GM23338 (cell line): ENCODE results near the gene ZNF346. TPM values are rescaled to one million over a fixed set of nuclear protein-coding genes. Genes with fewer than 3 reads are reported as not detected.

Source experiments
- ATAC-seq: fragments of 200-7000 bp; cut with Tn5 transposase; 3 replicates; pipeline ENCODE4 v1.9.1; 2020
- DNase-seq: peaks from one replicate; pipeline ENCODE4 v3.0.0-alpha.2; 2015; ENCODE audit warnings: low spot score
- H2AFZ ChIP-seq: fragments of 200-600 bp; sonication (generic); 2 replicates; pipeline ENCODE4 v1.8.0; 2016; ENCODE audit warnings: antibody characterized with exemption, mild to moderate bottlenecking, moderate library complexity
- H3F3A ChIP-seq: fragments of 200-600 bp; sonication (generic); replicated peaks from 2 replicates; pipeline ENCODE4 v1.8.0; 2017; ENCODE audit warnings: antibody characterized with exemption, mixed run types, low read depth
- H3K27ac ChIP-seq: fragments of 200-600 bp; sonication (generic); 2 replicates; pipeline ENCODE4 v1.6.1; 2016; ENCODE audit warnings: low read depth
- H3K27me3 ChIP-seq: fragments of 200-600 bp; sonication (generic); 2 replicates; pipeline ENCODE4 v1.8.0; 2016; ENCODE audit warnings: mild to moderate bottlenecking, mixed run types, moderate library complexity; ENCODE audit not compliant: insufficient read depth
- H3K36me3 ChIP-seq: fragments of 200-600 bp; sonication (generic); 2 replicates; pipeline ENCODE4 v1.8.0; 2016; ENCODE audit warnings: mild to moderate bottlenecking; ENCODE audit not compliant: insufficient read depth
- H3K4me1 ChIP-seq: fragments of 200-600 bp; sonication (generic); 2 replicates; pipeline ENCODE4 v1.8.0; 2016; ENCODE audit warnings: mild to moderate bottlenecking, moderate library complexity; ENCODE audit not compliant: insufficient read depth
- H3K4me2 ChIP-seq: fragments of 200-600 bp; sonication (generic); 2 replicates; pipeline ENCODE4 v1.7.1; 2017; ENCODE audit warnings: mixed run types
- H3K4me3 ChIP-seq: fragments of 200-600 bp; sonication (generic); 2 replicates; pipeline ENCODE4 v1.6.1; 2016; ENCODE audit warnings: mixed run types
- H3K79me2 ChIP-seq: fragments of 200-600 bp; sonication (generic); replicated peaks from 2 replicates; pipeline ENCODE4 v1.8.0; 2017; ENCODE audit warnings: mild to moderate bottlenecking; ENCODE audit not compliant: insufficient read depth
- H3K9me2 ChIP-seq: fragments of 200-600 bp; sonication (generic); 2 replicates; pipeline ENCODE4 v1.8.0; 2017; ENCODE audit not compliant: insufficient read depth
- H4K20me1 ChIP-seq: fragments of 200-600 bp; sonication (generic); replicated peaks from 2 replicates; pipeline ENCODE4 v1.8.0; 2017; ENCODE audit warnings: mild to moderate bottlenecking; ENCODE audit not compliant: insufficient read depth
- H3K27ac Mint-ChIP-seq: 2 replicates; pipeline ENCODE4 v1.8.0; 2020; ENCODE audit warnings: inconsistent platforms, mild to moderate bottlenecking, moderate library complexity, mixed read lengths
- H3K27me3 Mint-ChIP-seq: 3 replicates; pipeline ENCODE4 v1.8.0; 2022; ENCODE audit warnings: low read depth, mild to moderate bottlenecking, moderate library complexity, mixed read lengths, inconsistent platforms; ENCODE audit not compliant: insufficient read depth, poor library complexity
- H3K36me3 Mint-ChIP-seq: 3 replicates; pipeline ENCODE4 v1.8.0; 2021; ENCODE audit warnings: low read depth, mild to moderate bottlenecking, inconsistent platforms, moderate library complexity, mixed read lengths
- H3K4me1 Mint-ChIP-seq: 3 replicates; pipeline ENCODE4 v1.8.0; 2020; ENCODE audit warnings: mild to moderate bottlenecking, inconsistent platforms, mixed read lengths
- H3K4me3 Mint-ChIP-seq: 3 replicates; pipeline ENCODE4 v1.8.0; 2021; ENCODE audit warnings: moderate library complexity, mild to moderate bottlenecking, inconsistent platforms, mixed read lengths
- H3K9me3 Mint-ChIP-seq: 3 replicates; pipeline ENCODE4 v1.8.0; 2020; ENCODE audit warnings: moderate library complexity, mild to moderate bottlenecking, inconsistent platforms, mixed read lengths
- CTCF ChIP-seq, 2 experiments: fragments of 200-600 bp in 1 of 2; sonication (generic) in 1 of 2; conservative IDR thresholded peaks; 2 replicates each; pipeline versions ENCODE4 v1.5.1 to v1.6.1; 2016 to 2017; ENCODE audit warnings: antibody characterized with exemption in 2 of 2, low read depth in 2 of 2, mild to moderate bottlenecking in 2 of 2, moderate library complexity in 1 of 2
- ETS1 ChIP-seq: IDR thresholded peaks from 2 replicates; pipeline ENCODE4 v1.6.1; 2016; ENCODE audit warnings: antibody characterized with exemption
- JUNB ChIP-seq: IDR thresholded peaks from one replicate; pipeline ENCODE4 v1.6.1; 2016; ENCODE audit warnings: antibody characterized with exemption; ENCODE audit not compliant: unreplicated experiment
- NANOG ChIP-seq: IDR thresholded peaks from 2 replicates; pipeline ENCODE4 v1.6.1; 2016; ENCODE audit warnings: antibody characterized with exemption, borderline replicate concordance
- ZNF114 ChIP-seq: fragments of 250-450 bp; sonication (Bioruptor Pico); IDR thresholded peaks from 2 replicates; pipeline ENCODE4 v1.5.0; 2020; ENCODE audit warnings: mild to moderate bottlenecking, moderate library complexity
- ZNF462 ChIP-seq: fragments of 250-450 bp; sonication (Bioruptor Pico); IDR thresholded peaks from 2 replicates; pipeline ENCODE4 v1.5.0; 2020; ENCODE audit warnings: mild to moderate bottlenecking, moderate library complexity
- polyA plus RNA-seq: library from polyadenylated mRNA; unstranded; fragments of >200 nt; fragmentation: Nextera tagmentation; extraction: Ambion mirVana; gene quantifications from 2 replicates; pipeline ENCODE4 v1.2.1, GENCODE V29; 2016
- total RNA-seq: library from RNA; depleted of rRNA; stranded (reverse); fragments of >200 nt; shearing (Covaris generic); gene quantifications from 2 replicates; pipeline ENCODE4 v1.2.3, GENCODE V29; 2014

The ZNF346 gene
- total and polyA plus RNA-seq, 2 experiments from 2014 or later, result 11.0 to 27.2 TPM

- Mint-ChIP-seq H3K9me3 (no peaks in the 10 kb centered on the region), H3K27ac (no peak overlapping the region), H3K27me3 (peaks cover 10% of the 10 kb centered on the region), H3K4me3 (no peak overlapping the region), H3K36me3 (no peaks in the 10 kb centered on the region), H3K4me1 (peaks cover 9% of the 10 kb centered on the region; the same call in 1 of the 3 replicates)
- H3K27ac ChIP-seq, result no peak overlapping the region
- H3K4me1 ChIP-seq, result 0 out of 2 replicates have a peak, but pooled peaks cover 6% of the 10 kb centered on the region
- ATAC-seq (peak; percentile 40), DNase-seq (no peak)
- no peak for TF ChIP-seq ZNF462
- TF ChIP-seq CTCF (conservative IDR thresholded peaks at IDR 0.05; ENCODE audit: low read depth in 2 of 2), result 0 out of 4 replicates have a peak, but pooled peaks of 1 of the 2 experiments have one; percentile 9
- TF ChIP-seq JUNB, result no peak
- no peak for TF ChIP-seq NANOG
- no peak for TF ChIP-seq ETS1
- TF ChIP-seq ZNF114 (CRISPR knock-in tag), result no peak
- no peaks in the 10 kb centered on the region for H3K36me3 ChIP-seq
- no peak overlapping the region for H3K4me3 ChIP-seq
- H3K9me2 ChIP-seq, result no peaks in the 10 kb centered on the region
- peak overlapping the region; percentile 76 for H2AFZ ChIP-seq
- H3F3A ChIP-seq, result no peaks in the 10 kb centered on the region
- no peak overlapping the region; the same call in 1 of the 2 replicates for H3K4me2 ChIP-seq
- H3K27me3 ChIP-seq, result no peaks in the 10 kb centered on the region
- H4K20me1 ChIP-seq, result no peaks in the 10 kb centered on the region
- no peaks in the 10 kb centered on the region for H3K79me2 ChIP-seq
Observed at GRCh38 chr5:177105691-177106476, 83.4 kb downstream of the ZNF346 start.
